Forelimb muscle (tissue), 1 donor: ENCODE measurements around the gene COL9A3. TPM values are rescaled to one million over a fixed set of nuclear protein-coding genes. Genes with fewer than 3 reads are reported as not detected.
"Not testable (repeated sequence)": the region's sequence is repeated elsewhere in the genome, so short reads cannot be mapped to it uniquely, and the experiment has no call there.

Experiments used
- DNase-seq: peaks from one replicate; pipeline ENCODE4 v3.0.0-alpha.2; 2013; ENCODE audit warnings: low read depth
- polyA plus RNA-seq: library from polyadenylated mRNA; unstranded; fragments of 120-200 nt; gene quantifications from one replicate; pipeline ENCODE4 v1.2.1, GENCODE V29; 2013; ENCODE audit not compliant: insufficient read length

COL9A3 gene
- polyA plus RNA-seq, 1 donor = 6.1 TPM

DNA sequence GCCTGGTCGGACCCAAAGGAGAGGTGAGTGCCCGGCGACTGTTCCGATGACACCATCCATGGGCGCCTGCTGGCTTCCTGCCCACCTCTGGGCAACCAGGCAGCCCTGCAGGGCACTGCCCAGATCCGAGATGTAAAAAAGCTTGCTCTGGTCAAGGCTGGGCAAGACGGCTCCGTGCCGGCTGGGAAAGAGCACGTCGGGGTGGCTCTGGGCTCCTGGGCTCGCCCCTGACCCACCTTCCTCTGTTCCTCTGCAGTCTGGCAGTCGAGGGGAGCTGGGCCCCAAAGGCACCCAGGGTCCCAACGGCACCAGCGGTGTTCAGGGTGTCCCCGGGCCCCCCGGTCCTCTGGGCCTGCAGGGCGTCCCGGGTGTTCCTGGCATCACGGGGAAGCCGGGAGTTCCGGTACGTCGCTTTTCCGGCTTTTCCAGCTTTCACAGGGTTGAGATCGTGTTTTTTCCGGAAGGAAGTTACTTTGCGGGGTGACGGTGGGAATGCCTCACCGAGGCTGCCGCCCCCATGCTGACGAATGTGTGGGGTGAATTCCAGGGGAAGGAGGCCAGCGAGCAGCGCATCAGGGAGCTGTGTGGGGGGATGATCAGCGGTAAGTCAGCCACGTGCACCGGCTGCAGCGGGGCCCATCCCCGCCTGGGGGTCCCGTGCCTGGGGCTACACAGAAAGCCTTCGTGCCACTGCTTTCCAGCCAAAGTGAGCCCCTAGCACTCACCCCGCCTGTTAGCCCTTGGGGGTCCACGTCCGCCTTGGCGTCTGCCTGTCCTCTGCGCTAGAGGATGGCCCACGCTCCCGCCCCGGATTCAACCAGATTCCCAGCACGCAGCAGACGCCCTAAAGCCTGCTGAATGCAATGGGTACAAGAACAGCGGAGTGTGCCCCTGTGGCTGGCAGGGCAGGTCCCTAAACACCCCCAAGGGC lies 19.3 kb downstream of the COL9A3 start:
- DNase-seq = no peak

DNA sequence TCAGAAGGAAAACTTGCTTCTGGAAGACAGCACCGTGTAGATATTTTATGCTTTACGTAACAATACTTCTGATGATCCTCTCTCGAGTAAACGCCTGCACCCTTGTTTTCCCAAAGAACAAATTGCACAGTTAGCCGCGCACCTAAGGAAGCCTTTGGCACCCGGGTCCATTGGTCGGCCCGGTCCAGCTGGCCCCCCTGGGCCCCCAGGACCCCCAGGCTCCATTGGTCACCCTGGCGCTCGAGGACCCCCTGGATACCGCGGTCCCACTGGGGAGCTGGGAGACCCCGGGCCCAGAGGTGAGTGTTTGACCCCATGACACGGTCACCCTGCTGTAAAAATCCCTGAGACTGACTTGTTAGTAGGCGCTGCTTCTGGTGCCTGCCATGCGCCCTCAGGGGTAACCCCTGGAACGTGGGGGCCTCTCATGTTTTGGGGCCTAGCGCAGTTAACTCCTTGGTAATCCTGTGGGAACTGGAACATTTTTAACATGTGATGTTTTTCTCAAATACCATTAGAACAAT lies 20.2 kb downstream of the COL9A3 start:
- DNase-seq = no peak

DNA sequence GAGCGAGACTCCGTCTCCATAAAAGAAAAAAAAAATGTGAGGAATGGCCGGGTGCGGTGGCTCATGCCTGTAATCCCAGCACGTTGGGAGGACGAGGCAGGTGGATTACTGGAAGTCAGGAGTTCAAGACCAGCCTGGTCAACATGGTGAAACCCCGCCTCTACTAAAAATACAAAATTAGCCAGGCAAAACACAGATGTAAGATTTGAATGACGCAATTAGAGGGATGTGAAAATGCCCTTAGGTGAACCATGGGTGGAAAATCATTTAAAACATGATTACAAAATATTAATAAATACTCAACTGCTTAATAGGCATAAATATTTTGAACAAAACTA lies 20.9 kb downstream of the COL9A3 start:
- DNase-seq = no peak

GRCh38 chr20:62838128-62838891 lies 21.5 kb downstream of the COL9A3 start:
- DNase-seq = no peak

DNA sequence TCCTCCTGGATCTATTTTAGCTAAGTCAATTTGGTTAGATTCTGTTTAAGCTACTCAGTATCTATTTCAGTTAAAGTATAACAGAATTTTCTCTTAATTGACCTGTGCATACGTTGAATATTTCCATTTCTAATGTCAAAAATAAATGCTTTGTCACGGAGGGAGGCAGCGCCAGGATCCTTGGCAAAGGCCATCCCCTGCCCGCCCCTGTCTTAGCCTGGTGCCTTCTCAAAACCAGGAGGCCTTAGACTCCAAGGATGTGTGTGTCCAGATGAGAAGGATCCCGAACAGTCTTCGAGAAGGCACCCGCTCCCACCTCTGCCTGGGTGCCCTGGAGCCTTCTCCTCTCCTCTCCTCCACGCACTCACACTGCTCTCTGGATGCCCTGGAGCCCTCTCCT lies 22.4 kb downstream of the COL9A3 start:
- no peak for DNase-seq

DNA sequence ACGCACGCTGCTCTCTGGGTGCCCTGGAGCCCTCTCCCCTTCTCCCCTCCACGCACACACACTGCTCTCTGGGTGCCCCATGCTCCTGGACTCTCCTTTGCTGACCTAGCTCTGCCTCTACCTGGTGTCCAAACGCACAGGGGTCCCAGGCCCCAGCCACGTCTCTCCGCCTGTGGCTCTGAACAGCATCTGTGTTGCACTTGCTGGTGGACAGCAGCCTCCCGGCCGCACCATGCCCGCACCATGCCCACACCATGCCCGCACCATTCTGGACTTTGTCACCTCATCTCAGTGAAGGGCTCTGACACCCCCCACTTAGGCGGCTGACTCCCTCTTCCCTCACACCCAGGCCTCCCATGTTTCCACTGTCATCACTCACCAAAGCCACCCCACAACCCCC lies 23.0 kb downstream of the COL9A3 start:
- DNase-seq = no peak

DNA sequence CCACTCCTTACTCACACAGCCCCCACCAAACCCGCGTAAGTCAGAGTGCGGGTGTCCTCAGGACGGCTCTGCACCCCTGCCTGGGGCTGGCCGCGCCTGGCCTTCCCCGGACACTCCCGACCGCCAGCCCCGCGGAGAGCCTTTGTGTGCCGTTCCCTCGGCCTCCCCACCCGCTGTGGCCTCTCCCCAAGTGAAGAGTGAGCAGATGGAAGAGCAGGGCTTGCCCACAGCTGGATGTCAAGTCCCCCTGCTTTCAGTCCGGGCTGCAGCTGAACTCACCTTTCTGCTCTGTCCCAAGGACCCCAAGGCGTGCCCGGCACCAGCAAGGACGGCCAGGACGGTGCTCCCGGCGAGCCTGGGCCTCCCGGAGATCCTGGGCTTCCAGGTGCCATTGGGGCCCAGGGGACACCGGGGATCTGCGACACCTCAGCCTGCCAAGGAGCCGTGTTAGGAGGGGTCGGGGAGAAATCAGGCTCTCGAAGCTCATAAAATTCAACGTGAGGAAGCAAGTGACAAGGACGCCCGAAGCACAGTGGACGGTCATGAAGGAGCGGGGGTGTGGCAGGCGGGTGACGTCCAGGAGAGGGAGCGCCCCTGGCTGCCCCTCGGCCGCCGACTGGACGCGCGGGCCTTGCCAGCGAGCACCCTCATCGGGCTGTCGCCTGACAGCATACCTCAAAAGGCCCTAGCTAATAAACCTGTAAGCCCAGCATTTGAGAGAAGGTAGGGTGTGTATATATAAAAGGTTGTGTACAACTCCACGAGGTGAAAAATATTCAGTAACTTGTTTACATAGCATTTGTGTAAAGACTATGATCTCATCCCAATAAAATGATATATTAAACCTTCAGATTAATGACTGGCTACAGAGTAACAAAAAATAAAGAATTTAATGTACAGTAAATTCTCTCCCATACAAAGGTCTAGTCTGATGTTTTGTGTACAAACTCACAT lies 23.7 kb downstream of the COL9A3 start:
- no peak for DNase-seq

GRCh38 chr20:62841705-62842212 lies 24.9 kb downstream of the COL9A3 start:
- DNase-seq = no peak

GRCh38 chr20:62843656-62844055 lies 26.8 kb downstream of the COL9A3 start:
- DNase-seq = no peak

- DNase-seq = no peak
Measured at GRCh38 chr20:62844182-62844581, 27.3 kb downstream of the COL9A3 start.

GRCh38 chr20:62845416-62846160 lies 28.7 kb downstream of the COL9A3 start:
- DNase-seq = no peak

- no peak for DNase-seq
Measured at GRCh38 chr20:62846166-62846890, 29.5 kb downstream of the COL9A3 start.

- DNase-seq = not testable (repeated sequence)
Measured at GRCh38 chr20:62848917-62849316, 32.1 kb downstream of the COL9A3 start.

- no peak for DNase-seq
Measured at GRCh38 chr20:62849431-62849830, 32.6 kb downstream of the COL9A3 start.

GRCh38 chr20:62850333-62850974 lies 33.6 kb downstream of the COL9A3 start:
- no peak for DNase-seq

DNA sequence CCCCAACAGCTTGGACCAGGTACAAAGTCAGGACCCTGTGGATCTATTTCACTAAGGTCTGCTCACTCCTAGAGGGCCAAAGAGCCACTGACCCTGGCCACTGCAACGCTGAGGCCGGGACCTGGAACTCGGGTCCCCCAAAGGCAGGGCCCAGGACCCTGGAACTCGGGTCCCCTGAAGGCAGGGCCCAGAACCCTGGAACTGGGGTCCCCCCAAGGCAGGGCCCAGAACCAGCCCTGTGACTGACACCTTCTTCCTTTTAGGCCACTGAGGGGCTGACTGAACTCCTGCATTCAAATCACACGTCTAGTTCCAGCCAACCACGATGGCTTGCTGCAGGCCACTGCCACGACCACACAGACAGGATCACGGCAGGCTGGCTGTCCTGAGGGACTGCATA lies 35.3 kb downstream of the COL9A3 start:
- no peak for DNase-seq

DNA sequence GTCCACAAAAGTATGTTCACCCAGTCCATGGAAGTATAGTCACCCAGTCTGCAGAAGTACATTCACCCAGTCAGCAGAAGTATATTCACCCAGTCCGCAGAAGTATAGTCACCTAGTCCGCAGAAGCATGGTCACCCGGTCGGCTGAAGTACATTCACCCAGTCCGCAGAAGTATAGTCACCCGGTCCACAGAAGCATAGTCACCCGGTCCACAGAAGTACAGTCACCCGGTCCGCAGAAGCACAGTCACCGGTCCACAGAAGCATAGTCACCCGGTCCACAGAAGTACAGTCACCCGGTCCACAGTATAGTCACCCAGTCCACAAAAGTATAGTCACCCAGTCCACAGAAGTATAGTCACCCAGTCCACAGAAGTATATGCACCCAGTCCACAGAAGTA lies 36.0 kb downstream of the COL9A3 start:
- DNase-seq = no peak

GRCh38 chr20:62853304-62853703 lies 36.5 kb downstream of the COL9A3 start:
- DNase-seq = not testable (repeated sequence)

- DNase-seq = no peak
Measured at GRCh38 chr20:62854121-62854520, 37.3 kb downstream of the COL9A3 start.
